ENCODE results near the gene GTF2H2C. TPM values are rescaled to one million over a fixed set of nuclear protein-coding genes. Genes with fewer than 3 reads are reported as not detected.

Gene GTF2H2C
- polyA plus RNA-seq, 1 of the 3 experiments (the other 2 are of a cell fraction) = 23.4 TPM

DNA sequence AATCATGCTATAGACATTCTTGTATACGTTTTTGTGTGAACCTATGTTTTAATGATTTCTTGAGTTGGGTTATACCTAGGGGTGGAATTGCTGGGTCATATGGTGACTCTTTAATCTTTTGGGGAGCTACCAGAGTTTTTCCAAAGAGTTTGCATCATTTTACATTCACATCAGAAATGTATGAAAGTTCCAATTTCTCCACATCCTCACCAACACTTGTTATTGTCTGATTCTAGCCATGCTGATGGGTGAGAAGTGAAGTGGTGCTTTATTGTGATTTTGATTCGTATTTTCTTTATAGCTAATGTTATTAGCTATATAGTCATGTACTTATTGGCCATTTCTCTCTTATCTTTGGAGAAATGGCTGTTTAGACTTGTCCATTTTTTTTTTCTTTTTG lies 49.3 kb upstream of the GTF2H2C start (continued):
- TF ChIP-seq IRF3 (IDR thresholded peaks at IDR 0.05; ENCODE audit: low read depth, low read length) (no peak), YY1 (IDR thresholded peaks at IDR 0.05; ENCODE audit: low read depth) (no peak), RFX5 (IDR thresholded peaks at IDR 0.05; ENCODE audit: low read length) (no peak), GABPA (IDR thresholded peaks at IDR 0.05; ENCODE audit: low read depth) (no peak), MEF2A (IDR thresholded peaks at IDR 0.05; ENCODE audit: borderline replicate concordance, low read depth) (no peak), MXI1 (IDR thresholded peaks at IDR 0.05; ENCODE audit: low read depth, low read length) (no peak), TEAD4 (IDR thresholded peaks at IDR 0.05; ENCODE audit: borderline replicate concordance, insufficient read depth) (no peak), MAX (IDR thresholded peaks at IDR 0.05; ENCODE audit: low read depth) (no peak), RCOR1 (IDR thresholded peaks at IDR 0.05; ENCODE audit: low read length) (no peak)

DNA sequence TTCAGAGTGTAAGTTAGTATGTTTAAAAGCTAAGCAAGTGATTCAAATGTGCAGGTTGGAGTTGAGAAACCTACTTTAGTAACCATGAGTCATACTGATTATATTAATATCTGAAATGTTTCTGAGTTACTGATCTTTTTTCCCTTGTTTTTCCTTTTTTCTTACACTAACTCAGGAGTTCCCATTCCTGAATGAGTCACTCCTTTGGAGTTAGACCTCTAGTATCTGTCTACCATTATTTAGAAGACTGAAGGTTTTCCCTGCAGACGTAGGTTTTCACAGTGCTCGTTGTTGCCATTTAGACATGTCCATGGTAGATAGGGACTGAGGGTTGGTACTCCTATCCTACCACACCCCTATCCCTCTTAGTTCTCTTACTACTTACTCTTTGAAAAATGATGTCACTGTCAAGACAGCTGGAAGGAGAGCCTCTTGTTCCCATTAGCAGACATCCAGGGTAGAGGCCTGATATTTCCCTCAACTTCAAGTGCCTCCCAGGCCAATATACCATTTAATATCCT lies 47.2 kb upstream of the GTF2H2C start:
- no peaks in the 10 kb centered on the region for H3K27me3 ChIP-seq (ENCODE audit: insufficient read depth)
- ChIA-PET CTCF (interaction anchor here (1.2 kb wide), 1 partner anchor 16 kb away, joined by 3 read pairs; no protein-coding TSS in a partner anchor), POLR2A (no interaction called here)
- peaks cover 19% of the 10 kb centered on the region for H3F3A ChIP-seq (replicated peaks; ENCODE audit: insufficient read depth)
- no peak overlapping the region; the same call in 1 of the 2 replicates for H2AFZ ChIP-seq (ENCODE audit: low read depth)
- H3K36me3 ChIP-seq (replicated peaks in 1 of 2; ENCODE audit: control insufficient read depth in 1 of 2, insufficient read depth in 2 of 2, low read length in 1 of 2) = no peaks in the 10 kb centered on the region
- DNase-seq = no peak
- H3K27ac ChIP-seq (ENCODE audit: low read depth in 2 of 2, low read length in 1 of 2) = peak overlapping the region; percentile 36 to 72; a peak in 3 of 4 replicates
- H3K9ac ChIP-seq = 0 out of 2 replicates have a peak overlapping the region, but pooled peaks have one; percentile 3
- 26% methylated on average over 2 of the region's 2 CpGs for WGBS (ENCODE audit: low lambda C conversion rate)
- no peaks in the 10 kb centered on the region for H3K79me2 ChIP-seq (ENCODE audit: insufficient read depth)
- H3K9me2 ChIP-seq = no peaks in the 10 kb centered on the region
- H3K4me1 ChIP-seq (ENCODE audit: control insufficient read depth in 1 of 2, insufficient read depth in 2 of 2, low read depth in 1 of 2, low read length in 1 of 2) = 0 out of 4 replicates have a peak, but pooled peaks cover 0 to 3% of the 10 kb centered on the region in 2 experiments
- no peaks in the 10 kb centered on the region for H4K20me1 ChIP-seq (ENCODE audit: insufficient read depth)
- no peak overlapping the region for H3K4me3 ChIP-seq (ENCODE audit: low read depth in 2 of 2, low read length in 1 of 2)
- no peak overlapping the region for H3K4me2 ChIP-seq
- H3K9me3 ChIP-seq = no peaks in the 10 kb centered on the region
- TF ChIP-seq SMC3 (IDR thresholded peaks at IDR 0.05; ENCODE audit: low read depth, low read length) = no peak
- TF ChIP-seq ZBTB33 (IDR thresholded peaks at IDR 0.05; ENCODE audit: borderline replicate concordance, low read depth) = no peak
- TF ChIP-seq TCF12 (IDR thresholded peaks at IDR 0.05) = peak; percentile 31
- TF ChIP-seq YY1 (IDR thresholded peaks at IDR 0.05; ENCODE audit: low read depth) = no peak
- no peak for TF ChIP-seq TAF1 (IDR thresholded peaks at IDR 0.05; ENCODE audit: borderline replicate concordance, low read depth, low read length)
- TF ChIP-seq RFX5 (IDR thresholded peaks at IDR 0.05; ENCODE audit: low read length) = no peak
- no peak for TF ChIP-seq GATA2 (CRISPR knock-in tag; IDR thresholded peaks at IDR 0.05)
- TF ChIP-seq NFIC (IDR thresholded peaks at IDR 0.05; ENCODE audit: borderline replicate concordance) = 0 out of 2 replicates have a peak, but pooled peaks have one; percentile 23
- TF ChIP-seq CHD2 (IDR thresholded peaks at IDR 0.05; ENCODE audit: low read length, partially characterized antibody) = no peak
- TF ChIP-seq MAX (IDR thresholded peaks at IDR 0.05; ENCODE audit: low read depth) = 0 out of 2 replicates have a peak, but pooled peaks have one; percentile 16
- no peak for TF ChIP-seq RXRA (IDR thresholded peaks at IDR 0.05; ENCODE audit: borderline replicate concordance, low read depth)
- TF ChIP-seq, protein P1, sequence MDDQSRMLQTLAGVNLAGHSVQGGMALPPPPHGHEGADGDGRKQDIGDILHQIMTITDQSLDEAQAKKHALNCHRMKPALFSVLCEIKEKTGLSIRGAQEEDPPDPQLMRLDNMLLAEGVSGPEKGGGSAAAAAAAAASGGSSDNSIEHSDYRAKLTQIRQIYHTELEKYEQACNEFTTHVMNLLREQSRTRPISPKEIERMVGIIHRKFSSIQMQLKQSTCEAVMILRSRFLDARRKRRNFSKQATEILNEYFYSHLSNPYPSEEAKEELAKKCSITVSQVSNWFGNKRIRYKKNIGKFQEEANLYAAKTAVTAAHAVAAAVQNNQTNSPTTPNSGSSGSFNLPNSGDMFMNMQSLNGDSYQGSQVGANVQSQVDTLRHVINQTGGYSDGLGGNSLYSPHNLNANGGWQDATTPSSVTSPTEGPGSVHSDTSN (IDR thresholded peaks at IDR 0.05) = peak; percentile 58
- no peak for TF ChIP-seq EZH2phosphoT487 (IDR thresholded peaks at IDR 0.05; ENCODE audit: borderline replicate concordance, low read depth)
- TF ChIP-seq JUND (IDR thresholded peaks at IDR 0.05) = peak; percentile 86
- TF ChIP-seq POLR2AphosphoS5 (IDR thresholded peaks at IDR 0.05; ENCODE audit: low read depth, low read length) = no peak
- no peak for TF ChIP-seq NRF1 (IDR thresholded peaks at IDR 0.05; ENCODE audit: low read depth, low read length)
- no peak for TF ChIP-seq ELF1 (IDR thresholded peaks at IDR 0.05)
- TF ChIP-seq USF1 (IDR thresholded peaks at IDR 0.05; ENCODE audit: borderline replicate concordance, low read depth) = no peak; the same call in 1 of the 2 replicates
- TF ChIP-seq USF2 (IDR thresholded peaks at IDR 0.05; ENCODE audit: borderline replicate concordance, low read depth, low read length) = no peak
- TF ChIP-seq FOXM1 (IDR thresholded peaks at IDR 0.05; ENCODE audit: low read depth) = no peak
- no peak for TF ChIP-seq TEAD4 (IDR thresholded peaks at IDR 0.05; ENCODE audit: borderline replicate concordance, insufficient read depth)
- TF ChIP-seq MXI1 (IDR thresholded peaks at IDR 0.05; ENCODE audit: low read depth, low read length) = no peak
- TF ChIP-seq RCOR1 (IDR thresholded peaks at IDR 0.05; ENCODE audit: low read length) = no peak

Measured in SK-N-SH (cell line).